Neural cell (in vitro differentiated cells): ENCODE data around the gene KCNMB2.

Experiments used
- CTCF ChIP-seq: fragments of 450-650 bp; IDR thresholded peaks from 2 replicates; pipeline ENCODE4 v1.5.1; 2014; ENCODE audit warnings: antibody characterized with exemption, mild to moderate bottlenecking, moderate library complexity; ENCODE audit not compliant: poor library complexity, severe bottlenecking
- EP300 ChIP-seq: fragments of 450-650 bp; conservative IDR thresholded peaks from 2 replicates; pipeline ENCODE4 v1.6.1; 2014; ENCODE audit warnings: antibody characterized with exemption, mild to moderate bottlenecking, moderate library complexity; ENCODE audit not compliant: poor library complexity, severe bottlenecking
- SMC3 ChIP-seq: fragments of 450-650 bp; conservative IDR thresholded peaks from 2 replicates; pipeline ENCODE4 v1.6.1; 2014; ENCODE audit warnings: antibody characterized with exemption, mild to moderate bottlenecking, moderate library complexity; ENCODE audit not compliant: poor library complexity

- TF ChIP-seq CTCF (no peak), SMC3 (no peak), EP300 (no peak)
Measured at GRCh38 chr3:178637802-178638201, 101.6 kb downstream of the KCNMB2 start.
